ENCODE measurements around the gene TFDP1.

Gene TFDP1

DNA sequence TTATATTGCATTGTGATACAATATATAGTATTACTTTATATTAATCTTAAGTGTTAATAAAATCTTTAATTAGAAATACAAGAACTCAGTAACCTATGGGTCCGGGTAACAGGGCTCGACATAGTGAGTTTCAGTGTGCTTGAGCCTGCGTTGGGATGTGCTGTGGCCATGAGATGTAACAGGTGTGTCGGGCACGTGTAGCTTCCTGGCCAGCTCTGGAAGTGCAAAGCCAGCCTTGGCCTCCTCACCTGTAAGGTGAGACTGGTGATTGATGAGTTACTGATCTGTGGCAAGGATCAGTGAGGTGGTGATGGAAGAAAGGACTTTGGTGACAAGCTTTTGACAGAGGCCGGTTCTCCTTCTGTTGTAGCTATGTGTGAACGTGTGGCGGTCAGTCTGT lies 54.3 kb downstream of the TFDP1 start:
- Mint-ChIP-seq H3K36me3 (ENCODE audit: low read depth) (peaks cover 85% of the 10 kb centered on the region), H3K9me3 (peaks cover 6% of the 10 kb centered on the region), H3K27me3 (ENCODE audit: low read depth) (no peaks in the 10 kb centered on the region), H3K4me3 (no peak overlapping the region), H3K27ac (no peak overlapping the region), H3K4me1 (no peaks in the 10 kb centered on the region)
- TF ChIP-seq, protein P1, sequence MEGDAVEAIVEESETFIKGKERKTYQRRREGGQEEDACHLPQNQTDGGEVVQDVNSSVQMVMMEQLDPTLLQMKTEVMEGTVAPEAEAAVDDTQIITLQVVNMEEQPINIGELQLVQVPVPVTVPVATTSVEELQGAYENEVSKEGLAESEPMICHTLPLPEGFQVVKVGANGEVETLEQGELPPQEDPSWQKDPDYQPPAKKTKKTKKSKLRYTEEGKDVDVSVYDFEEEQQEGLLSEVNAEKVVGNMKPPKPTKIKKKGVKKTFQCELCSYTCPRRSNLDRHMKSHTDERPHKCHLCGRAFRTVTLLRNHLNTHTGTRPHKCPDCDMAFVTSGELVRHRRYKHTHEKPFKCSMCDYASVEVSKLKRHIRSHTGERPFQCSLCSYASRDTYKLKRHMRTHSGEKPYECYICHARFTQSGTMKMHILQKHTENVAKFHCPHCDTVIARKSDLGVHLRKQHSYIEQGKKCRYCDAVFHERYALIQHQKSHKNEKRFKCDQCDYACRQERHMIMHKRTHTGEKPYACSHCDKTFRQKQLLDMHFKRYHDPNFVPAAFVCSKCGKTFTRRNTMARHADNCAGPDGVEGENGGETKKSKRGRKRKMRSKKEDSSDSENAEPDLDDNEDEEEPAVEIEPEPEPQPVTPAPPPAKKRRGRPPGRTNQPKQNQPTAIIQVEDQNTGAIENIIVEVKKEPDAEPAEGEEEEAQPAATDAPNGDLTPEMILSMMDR (IDR thresholded peaks at IDR 0.05; ENCODE audit: unreplicated experiment in 3 of 3), result no peak

DNA sequence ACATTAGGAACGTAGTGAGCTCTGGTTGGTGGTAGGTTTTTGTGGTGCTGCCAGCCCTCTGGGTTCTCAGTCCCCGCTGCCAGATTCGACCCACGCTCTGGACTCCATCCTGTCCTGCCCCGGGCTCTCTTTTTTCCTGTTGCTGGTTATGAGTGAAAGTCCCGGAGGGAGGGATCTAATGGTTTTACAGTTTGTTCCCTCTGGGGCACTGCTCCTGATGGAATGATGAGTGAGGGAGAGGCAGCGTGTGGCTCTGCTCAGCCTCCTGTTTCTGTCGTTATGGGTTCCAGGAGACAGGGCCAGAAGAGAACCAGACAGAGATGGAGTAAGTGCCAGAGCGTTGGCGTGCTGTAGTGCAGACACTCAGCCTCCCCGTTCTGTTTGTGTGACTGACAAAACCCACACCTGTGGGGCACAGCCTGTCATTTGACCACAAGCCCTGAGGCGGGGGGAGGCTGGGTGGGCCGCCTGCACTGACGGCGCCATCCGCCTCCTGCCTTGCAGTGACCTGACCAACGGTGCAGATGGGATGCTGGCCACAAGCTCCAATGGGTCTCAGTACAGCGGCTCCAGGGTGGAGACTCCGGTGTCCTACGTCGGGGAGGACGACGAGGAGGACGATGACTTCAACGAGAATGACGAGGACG lies 55.2 kb downstream of the TFDP1 start:
- peaks cover 79% of the 10 kb centered on the region for H3K36me3 Mint-ChIP-seq (ENCODE audit: low read depth)
- no peak overlapping the region for H3K4me3 Mint-ChIP-seq
- H3K27ac Mint-ChIP-seq, result no peak overlapping the region
- TF ChIP-seq, protein P1 (IDR thresholded peaks at IDR 0.05; ENCODE audit: unreplicated experiment in 3 of 3), result no peak
- H3K27me3 Mint-ChIP-seq (ENCODE audit: low read depth), result no peaks in the 10 kb centered on the region
- H3K9me3 Mint-ChIP-seq, result peaks cover 6% of the 10 kb centered on the region
- H3K4me1 Mint-ChIP-seq, result no peaks in the 10 kb centered on the region

DNA sequence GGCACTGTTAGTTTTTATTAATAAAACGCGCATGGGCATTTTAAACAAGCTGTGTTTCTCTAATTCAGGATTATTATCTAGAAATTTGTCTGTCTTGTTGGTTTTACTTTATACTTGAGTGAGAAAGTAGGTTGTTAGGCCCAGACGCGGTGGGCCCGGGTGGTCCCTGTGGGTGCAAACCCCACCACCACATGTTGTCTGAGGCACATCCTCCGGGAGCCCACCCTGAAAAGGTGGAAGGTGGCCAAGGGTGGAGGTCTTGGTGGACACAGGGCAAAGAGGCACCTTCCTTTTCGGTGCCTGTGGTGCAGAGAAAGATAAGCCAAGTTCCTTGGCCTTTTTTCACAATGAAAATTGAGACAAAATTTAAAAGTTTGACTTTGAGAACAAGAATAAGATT lies 56.9 kb downstream of the TFDP1 start:
- peaks cover 3% of the 10 kb centered on the region for H3K4me1 Mint-ChIP-seq
- peaks cover 6% of the 10 kb centered on the region for H3K9me3 Mint-ChIP-seq
- H3K27me3 Mint-ChIP-seq (ENCODE audit: low read depth), result no peaks in the 10 kb centered on the region
- TF ChIP-seq, protein P1 (IDR thresholded peaks at IDR 0.05; ENCODE audit: unreplicated experiment in 3 of 3), result no peak
- peaks cover 69% of the 10 kb centered on the region for H3K36me3 Mint-ChIP-seq (ENCODE audit: low read depth)
- no peak overlapping the region for H3K27ac Mint-ChIP-seq
- H3K4me3 Mint-ChIP-seq, result no peak overlapping the region

DNA sequence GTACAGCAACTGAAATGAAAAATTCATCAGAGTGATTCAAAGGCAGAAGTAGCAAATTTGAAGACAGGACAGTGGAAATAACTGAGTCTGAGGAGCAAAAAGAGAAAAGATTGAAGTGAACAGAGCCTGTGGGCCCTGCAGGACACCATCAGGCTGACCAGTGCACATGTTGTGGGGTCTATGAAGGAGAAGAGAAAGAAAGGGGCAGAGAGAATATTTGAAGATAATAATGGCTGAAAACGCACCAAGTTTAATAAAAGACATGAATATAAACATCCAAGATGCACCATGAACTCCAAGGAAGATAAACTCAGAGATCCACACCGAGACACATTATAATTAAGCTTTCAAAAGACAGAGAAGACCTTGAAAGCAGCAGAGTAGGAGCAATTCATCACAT lies 58.0 kb downstream of the TFDP1 start:
- H3K27me3 Mint-ChIP-seq (ENCODE audit: low read depth), result no peaks in the 10 kb centered on the region
- H3K27ac Mint-ChIP-seq, result peak overlapping the region in 1 of 3 experiments; percentile 80
- H3K36me3 Mint-ChIP-seq (ENCODE audit: low read depth), result peaks cover 61% of the 10 kb centered on the region
- H3K4me3 Mint-ChIP-seq, result no peak overlapping the region
- H3K4me1 Mint-ChIP-seq, result peaks cover 6% of the 10 kb centered on the region
- H3K9me3 Mint-ChIP-seq, result peaks cover 6% of the 10 kb centered on the region
- TF ChIP-seq, protein P1 (IDR thresholded peaks at IDR 0.05; ENCODE audit: unreplicated experiment in 3 of 3), result no peak

DNA sequence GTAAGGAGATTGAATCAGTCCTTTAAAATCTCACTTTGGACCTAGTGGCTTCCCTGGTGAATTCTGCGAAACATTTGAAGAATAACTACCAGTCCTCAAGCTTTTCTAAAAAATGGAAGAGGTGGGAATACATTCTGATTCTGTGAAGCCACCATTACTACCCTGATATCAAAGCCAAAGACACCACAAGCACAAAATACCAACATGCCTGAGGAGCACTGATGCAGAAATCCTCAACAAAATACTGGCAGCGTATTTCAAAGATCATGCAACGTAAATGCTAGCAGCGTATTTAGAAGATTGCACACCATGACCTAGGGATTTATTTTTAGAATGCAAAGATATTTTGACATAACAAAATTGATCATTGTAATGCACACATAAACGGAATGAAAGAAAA lies 59.0 kb downstream of the TFDP1 start:
- H3K4me1 Mint-ChIP-seq, result peaks cover 6% of the 10 kb centered on the region
- H3K36me3 Mint-ChIP-seq (ENCODE audit: low read depth), result peaks cover 53% of the 10 kb centered on the region
- H3K4me3 Mint-ChIP-seq, result no peak overlapping the region
- H3K27ac Mint-ChIP-seq, result peak overlapping the region in 2 of 3 experiments; percentile 49 to 76
- H3K27me3 Mint-ChIP-seq (ENCODE audit: low read depth), result no peaks in the 10 kb centered on the region
- H3K9me3 Mint-ChIP-seq, result peaks cover 6% of the 10 kb centered on the region
- TF ChIP-seq, protein P1 (IDR thresholded peaks at IDR 0.05; ENCODE audit: unreplicated experiment in 3 of 3), result no peak

DNA sequence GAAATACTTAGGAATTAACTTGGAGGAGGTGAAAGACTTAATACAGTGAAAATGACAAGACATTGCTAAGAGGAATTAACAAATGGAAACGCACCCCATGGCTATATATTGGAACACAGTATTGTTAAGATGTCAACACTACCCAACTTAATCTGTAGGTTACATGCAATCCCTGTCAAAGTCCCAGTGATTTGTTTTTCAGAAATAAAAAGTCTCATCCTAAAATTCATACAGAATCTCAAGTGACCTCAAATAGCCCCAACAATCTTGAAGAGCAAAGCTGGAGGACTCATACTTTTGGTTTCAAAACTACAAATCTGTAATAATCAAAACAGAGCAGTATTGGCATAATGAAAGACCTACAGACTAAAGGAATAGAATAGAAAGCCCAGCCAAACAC lies 60.2 kb downstream of the TFDP1 start:
- TF ChIP-seq, protein P1 (IDR thresholded peaks at IDR 0.05; ENCODE audit: unreplicated experiment in 3 of 3), result no peak
- Mint-ChIP-seq H3K4me1 (peaks cover 6% of the 10 kb centered on the region), H3K9me3 (peaks cover 6% of the 10 kb centered on the region), H3K4me3 (no peak overlapping the region), H3K36me3 (ENCODE audit: low read depth) (peaks cover 49% of the 10 kb centered on the region), H3K27ac (no peak overlapping the region), H3K27me3 (ENCODE audit: low read depth) (no peaks in the 10 kb centered on the region)

Data from nephron (organoid).